ENCODE results near the gene ABHD2. TPM values are rescaled to one million over a fixed set of nuclear protein-coding genes. Genes with fewer than 3 reads are reported as not detected.
A peak's percentile ranks its signal among the peaks of the same experiment; 100 is the strongest.

ABHD2 gene
- total RNA-seq, 1 experiment from 2014 or later, result 52.4 TPM

GRCh38 chr15:89243046-89243690 lies 154.9 kb downstream of the ABHD2 start:
- ChIA-PET CTCF (interaction anchor here (1.9 kb wide), 1 partner anchor 36 kb away, joined by 7 read pairs; no protein-coding TSS in a partner anchor), POLR2A (ENCODE audit: low non-redundant PET) (no interaction called here)
- Histone ChIP-seq H3K27me3 (replicated peaks; ENCODE audit: insufficient read depth, low read depth, low read length, poor library complexity) (no peaks in the 10 kb centered on the region), H3K4me3 (ENCODE audit: low read depth, low read length, poor library complexity, severe bottlenecking) (peak overlapping the region; percentile 73), H3K4me1 (ENCODE audit: insufficient read depth, low read length, poor library complexity, severe bottlenecking) (peaks cover 13% of the 10 kb centered on the region), H3K36me3 (ENCODE audit: insufficient read depth, low read length, poor library complexity, severe bottlenecking) (peaks cover 12% of the 10 kb centered on the region), H3K9me3 (ENCODE audit: low read depth, low read length, poor library complexity, severe bottlenecking) (no peaks in the 10 kb centered on the region), H3K27ac (ENCODE audit: low read depth, low read length, poor library complexity, severe bottlenecking) (peak overlapping the region; percentile 79)
- no peak for TF ChIP-seq EZH2 (IDR thresholded peaks at IDR 0.05; ENCODE audit: borderline replicate concordance, low read depth, low read length, poor library complexity, severe bottlenecking)
- TF ChIP-seq, protein P1, sequence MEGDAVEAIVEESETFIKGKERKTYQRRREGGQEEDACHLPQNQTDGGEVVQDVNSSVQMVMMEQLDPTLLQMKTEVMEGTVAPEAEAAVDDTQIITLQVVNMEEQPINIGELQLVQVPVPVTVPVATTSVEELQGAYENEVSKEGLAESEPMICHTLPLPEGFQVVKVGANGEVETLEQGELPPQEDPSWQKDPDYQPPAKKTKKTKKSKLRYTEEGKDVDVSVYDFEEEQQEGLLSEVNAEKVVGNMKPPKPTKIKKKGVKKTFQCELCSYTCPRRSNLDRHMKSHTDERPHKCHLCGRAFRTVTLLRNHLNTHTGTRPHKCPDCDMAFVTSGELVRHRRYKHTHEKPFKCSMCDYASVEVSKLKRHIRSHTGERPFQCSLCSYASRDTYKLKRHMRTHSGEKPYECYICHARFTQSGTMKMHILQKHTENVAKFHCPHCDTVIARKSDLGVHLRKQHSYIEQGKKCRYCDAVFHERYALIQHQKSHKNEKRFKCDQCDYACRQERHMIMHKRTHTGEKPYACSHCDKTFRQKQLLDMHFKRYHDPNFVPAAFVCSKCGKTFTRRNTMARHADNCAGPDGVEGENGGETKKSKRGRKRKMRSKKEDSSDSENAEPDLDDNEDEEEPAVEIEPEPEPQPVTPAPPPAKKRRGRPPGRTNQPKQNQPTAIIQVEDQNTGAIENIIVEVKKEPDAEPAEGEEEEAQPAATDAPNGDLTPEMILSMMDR (conservative IDR thresholded peaks at IDR 0.05; ENCODE audit: low read depth, low read length), result no peak
- BruUV-seq (replicated peaks), result no TSS peak
- intact Hi-C loops (cut with micrococcal nuclease; ENCODE audit: unreplicated experiment), result loop anchor here (2.0 kb wide), 1 partner anchor 36 kb away; no protein-coding TSS in a partner anchor
- no peak for DNase-seq (ENCODE audit: low spot score)

DNA sequence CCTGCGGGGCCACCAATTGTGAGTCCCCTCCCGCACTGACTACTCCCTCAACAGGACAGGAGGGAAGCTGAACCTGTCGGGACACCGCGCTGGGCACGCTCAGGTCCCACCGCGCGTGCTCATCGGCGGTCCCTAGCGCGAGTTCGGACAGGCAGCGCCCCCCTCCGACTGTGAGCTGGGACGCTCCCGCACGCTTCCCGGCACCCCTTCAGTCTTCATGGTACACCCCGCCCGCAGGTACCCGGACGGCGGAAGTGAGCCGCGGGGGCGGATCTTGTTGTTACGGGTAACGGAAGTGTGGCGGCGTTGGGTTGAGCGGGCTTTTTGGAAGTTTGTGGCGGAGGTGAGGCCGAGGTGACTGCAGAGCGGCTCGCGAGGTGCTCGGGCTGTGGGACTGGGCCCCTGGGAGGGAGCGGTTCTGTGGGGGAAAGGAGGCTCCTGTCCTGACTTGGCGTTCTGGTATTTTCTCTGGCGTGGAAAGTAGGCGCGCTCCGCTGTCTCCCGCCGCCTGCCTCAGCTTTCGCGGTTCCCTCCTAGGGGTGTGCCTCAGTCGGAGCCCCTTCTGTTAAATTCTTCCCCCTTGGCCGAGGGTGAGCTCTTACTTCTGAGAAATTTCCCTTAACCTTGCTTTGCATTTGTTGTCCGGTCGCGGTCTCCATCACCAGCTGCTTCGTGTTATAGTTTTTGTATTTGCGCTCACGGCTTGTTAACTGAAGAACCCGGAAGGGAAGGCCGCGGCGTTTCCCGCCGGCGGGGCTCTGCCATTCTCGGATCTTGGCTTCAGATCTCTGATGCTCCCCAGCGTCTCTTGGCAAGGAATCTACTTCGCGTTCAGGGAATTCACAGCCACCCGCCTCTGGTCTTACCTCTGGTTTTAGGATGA lies 155.7 kb downstream of the ABHD2 start, which contains the start of gene FANCI:
Gene FANCI, plus strand, starts transcription at position 289 of the 883 bp plus-strand sequence. CDS start 3,669 bp downstream, outside the sequence.
- TF ChIP-seq EZH2 (IDR thresholded peaks at IDR 0.05; ENCODE audit: borderline replicate concordance, low read depth, low read length, poor library complexity, severe bottlenecking), result no peak
- TF ChIP-seq, protein P1 (conservative IDR thresholded peaks at IDR 0.05; ENCODE audit: low read depth, low read length), result peak; percentile 77
- ChIA-PET POLR2A (ENCODE audit: low non-redundant PET) (no interaction called here), CTCF (interaction anchor here (1.9 kb wide), 1 partner anchor 37 kb away, joined by 7 read pairs; no protein-coding TSS in a partner anchor)
- Histone ChIP-seq H3K4me3 (ENCODE audit: low read depth, low read length, poor library complexity, severe bottlenecking) (peak within 1 kb of the TSS; percentile 73), H3K27me3 (replicated peaks; ENCODE audit: insufficient read depth, low read depth, low read length, poor library complexity) (no peaks in the 10 kb centered on the region), H3K4me1 (ENCODE audit: insufficient read depth, low read length, poor library complexity, severe bottlenecking) (peaks cover 13% of the 10 kb centered on the region), H3K36me3 (ENCODE audit: insufficient read depth, low read length, poor library complexity, severe bottlenecking) (peaks cover 20% of the 10 kb centered on the region), H3K9me3 (ENCODE audit: low read depth, low read length, poor library complexity, severe bottlenecking) (no peaks in the 10 kb centered on the region), H3K27ac (ENCODE audit: low read depth, low read length, poor library complexity, severe bottlenecking) (peak within 1 kb of the TSS; percentile 79)
- TSS peak; percentile 60 for BruUV-seq (replicated peaks)
- intact Hi-C loops (cut with micrococcal nuclease; ENCODE audit: unreplicated experiment), result loop anchor here (2.0 kb wide), 1 partner anchor 37 kb away; no protein-coding TSS in a partner anchor
- peak; percentile 98 for DNase-seq (ENCODE audit: low spot score)

GRCh38 chr15:89244574-89244903 lies 156.3 kb downstream of the ABHD2 start:
- Histone ChIP-seq H3K27ac (ENCODE audit: low read depth, low read length, poor library complexity, severe bottlenecking) (peak overlapping the region; percentile 79), H3K4me1 (ENCODE audit: insufficient read depth, low read length, poor library complexity, severe bottlenecking) (peaks cover 13% of the 10 kb centered on the region), H3K36me3 (ENCODE audit: insufficient read depth, low read length, poor library complexity, severe bottlenecking) (peaks cover 26% of the 10 kb centered on the region), H3K4me3 (ENCODE audit: low read depth, low read length, poor library complexity, severe bottlenecking) (peak overlapping the region; percentile 73), H3K9me3 (ENCODE audit: low read depth, low read length, poor library complexity, severe bottlenecking) (peaks cover 3% of the 10 kb centered on the region), H3K27me3 (replicated peaks; ENCODE audit: insufficient read depth, low read depth, low read length, poor library complexity) (no peaks in the 10 kb centered on the region)
- intact Hi-C loops (cut with micrococcal nuclease; ENCODE audit: unreplicated experiment), result no loop called here
- no TSS peak for BruUV-seq (replicated peaks)
- ChIA-PET POLR2A (ENCODE audit: low non-redundant PET) (no interaction called here), CTCF (interaction anchor here (0.8 to 1.9 kb wide), 2 partner anchors 38 to 114 kb away, joined by 7 to 10 read pairs; no protein-coding TSS in a partner anchor)
- no peak for DNase-seq (ENCODE audit: low spot score)
- TF ChIP-seq, protein P1 (conservative IDR thresholded peaks at IDR 0.05; ENCODE audit: low read depth, low read length), result no peak
- TF ChIP-seq EZH2 (IDR thresholded peaks at IDR 0.05; ENCODE audit: borderline replicate concordance, low read depth, low read length, poor library complexity, severe bottlenecking), result no peak
